H1 (cell line): ENCODE data around the gene ANKRD40. TPM values are rescaled to one million over a fixed set of nuclear protein-coding genes. Genes with fewer than 3 reads are reported as not detected.
A peak's percentile ranks its signal among the peaks of the same experiment; 100 is the strongest.

Experiments
- CTCF ChIA-PET: fragments of 300-600 bp; sonication (Branson Sonifier 250); formaldehyde crosslinking; loops from one replicate; lab custom pipeline; 2021; ENCODE audit not compliant: partially characterized antibody; lab: Charles Lee
- POLR2A ChIA-PET: fragments of 300-600 bp; sonication (Branson Sonifier 250); formaldehyde crosslinking; loops from one replicate; lab custom pipeline; 2021; ENCODE audit warnings: inconsistent platforms; ENCODE audit not compliant: partially characterized antibody; lab: Charles Lee
- DNase-seq, 2 experiments: peaks; one replicate each; pipeline versions ENCODE4 v3.0.0 to v3.0.0-alpha.2; 2010 to 2022; ENCODE audit warnings: low spot score in 2 of 2, low read depth in 1 of 2, mixed read lengths in 1 of 2
- FAIRE-seq: peaks from 2 replicates; lab custom pipeline; 2011; peaks lifted over from hg19 to GRCh38; lab: Jason Lieb, UNC
- H2AFZ ChIP-seq: 2 replicates; pipeline ENCODE4 v1.8.1; 2012; ENCODE audit warnings: low read length, inconsistent platforms
- H2AK5ac ChIP-seq: 2 replicates; pipeline ENCODE4 v1.6.1; 2013; ENCODE audit warnings: low read depth, low read length
- H2BK120ac ChIP-seq: replicated peaks from 2 replicates; pipeline ENCODE3; 2013; ENCODE audit warnings: low read depth, low read length, inconsistent platforms
- H2BK12ac ChIP-seq: 2 replicates; pipeline ENCODE4 v1.6.1; 2013; ENCODE audit warnings: low read depth, low read length
- H2BK15ac ChIP-seq: 2 replicates; pipeline ENCODE4 v1.6.1; 2013; ENCODE audit warnings: low read length
- H2BK20ac ChIP-seq: 2 replicates; pipeline ENCODE4 v1.6.1; 2013; ENCODE audit warnings: low read length
- H2BK5ac ChIP-seq: 2 replicates; pipeline ENCODE4 v1.6.1; 2013; ENCODE audit warnings: low read depth, low read length
- H3K14ac ChIP-seq: 2 replicates; pipeline ENCODE4 v1.6.1; 2013; ENCODE audit warnings: inconsistent platforms; ENCODE audit not compliant: insufficient read length
- H3K18ac ChIP-seq: 2 replicates; pipeline ENCODE4 v1.6.1; 2013; ENCODE audit warnings: low read length; ENCODE audit errors: extremely low read depth
- H3K23ac ChIP-seq: 2 replicates; pipeline ENCODE4 v1.6.1; 2013; ENCODE audit warnings: inconsistent platforms; ENCODE audit not compliant: insufficient read length
- H3K23me2 ChIP-seq: 2 replicates; pipeline ENCODE4 v1.6.1; 2013; ENCODE audit warnings: low read depth, low read length
- H3K27ac ChIP-seq: 2 replicates; pipeline ENCODE4 v1.6.1; 2011; ENCODE audit warnings: low read depth, low read length, inconsistent platforms
- H3K27me3 ChIP-seq, 4 experiments: replicated peaks in 1 of 4; 1 replicate in 1 of 4; 2 replicates in 3 of 4; pipeline versions ENCODE4 v1.6.1 to v1.8.1; 2011 to 2013; ENCODE audit warnings: low read length in 3 of 4, mild to moderate bottlenecking in 3 of 4, inconsistent platforms in 2 of 4, mixed read lengths in 2 of 4, moderate library complexity in 1 of 4; ENCODE audit not compliant: control insufficient read depth in 3 of 4, insufficient read depth in 3 of 4; ENCODE audit errors: extremely low read depth in 1 of 4
- H3K36me3 ChIP-seq, 4 experiments: 2 replicates each; pipeline versions ENCODE4 v1.6.1 to v1.8.1; 2011 to 2013; ENCODE audit warnings: mild to moderate bottlenecking in 4 of 4, low read length in 3 of 4, moderate library complexity in 2 of 4, control low read depth in 1 of 4, inconsistent platforms in 1 of 4; ENCODE audit not compliant: insufficient read depth in 4 of 4, control insufficient read depth in 2 of 4
- H3K4ac ChIP-seq: replicated peaks from 2 replicates; pipeline ENCODE3; 2013; ENCODE audit warnings: low read length, low read depth, mixed read lengths, inconsistent platforms; ENCODE audit not compliant: insufficient read length
- H3K4me1 ChIP-seq, 4 experiments: replicated peaks in 1 of 4; 1 replicate in 1 of 4; 2 replicates in 3 of 4; pipeline versions ENCODE4 v1.6.1 to v1.8.1; 2011 to 2013; ENCODE audit warnings: low read length in 3 of 4, inconsistent platforms in 2 of 4, mixed read lengths in 1 of 4; ENCODE audit not compliant: insufficient read depth in 4 of 4, control insufficient read depth in 3 of 4
- H3K4me2 ChIP-seq, 2 experiments: 2 replicates each; pipeline versions ENCODE4 v1.6.1 to v1.8.1; 2011 to 2013; ENCODE audit warnings: low read depth in 2 of 2, low read length in 2 of 2, control low read depth in 1 of 2, inconsistent platforms in 1 of 2, mild to moderate bottlenecking in 1 of 2; ENCODE audit not compliant: insufficient read depth in 1 of 2
- H3K4me3 ChIP-seq, 4 experiments: fragments of 200-600, 300-600 bp in 1 of 4; sonication (generic), shearing (Covaris generic), sonication (Bioruptor Twin) in 1 of 4; 2 replicates each; pipeline versions ENCODE4 v1.5.1 to v1.8.1; 2011 to 2016; ENCODE audit warnings: low read length in 4 of 4, low read depth in 3 of 4, control low read depth in 2 of 4, inconsistent platforms in 2 of 4, mild to moderate bottlenecking in 2 of 4, mixed read lengths in 1 of 4, moderate library complexity in 1 of 4; ENCODE audit not compliant: insufficient read depth in 2 of 4; ENCODE audit errors: extremely low read depth in 1 of 4
- H3K56ac ChIP-seq: replicated peaks from 2 replicates; pipeline ENCODE3; 2013; ENCODE audit warnings: low read depth, mild to moderate bottlenecking, mixed read lengths, low read length, inconsistent platforms; ENCODE audit not compliant: insufficient read length
- H3K79me1 ChIP-seq: 2 replicates; pipeline ENCODE4 v1.6.1; 2013; ENCODE audit warnings: low read depth, low read length, control low read depth
- H3K79me2 ChIP-seq, 2 experiments: 2 replicates each; pipeline versions ENCODE4 v1.6.1 to v1.8.1; 2012 to 2013; ENCODE audit warnings: low read length in 2 of 2, mild to moderate bottlenecking in 2 of 2, inconsistent platforms in 1 of 2; ENCODE audit not compliant: insufficient read depth in 2 of 2, control insufficient read depth in 1 of 2
- H3K9ac ChIP-seq, 4 experiments: replicated peaks in 1 of 4; 1 replicate in 1 of 4; 2 replicates in 3 of 4; pipeline versions ENCODE4 v1.6.1 to v1.8.1; 2011 to 2013; ENCODE audit warnings: low read depth in 3 of 4, low read length in 3 of 4, control low read depth in 2 of 4, mild to moderate bottlenecking in 2 of 4, moderate library complexity in 2 of 4, inconsistent platforms in 1 of 4; ENCODE audit errors: extremely low read depth in 1 of 4
- H3K9me3 ChIP-seq, 2 experiments: 2 replicates each; pipeline versions ENCODE4 v1.6.1 to v1.8.1; 2012 to 2013; ENCODE audit warnings: mild to moderate bottlenecking in 2 of 2, moderate library complexity in 2 of 2, control low read depth in 1 of 2, inconsistent platforms in 1 of 2, low read depth in 1 of 2, low read length in 1 of 2, mixed read lengths in 1 of 2; ENCODE audit not compliant: insufficient read depth in 2 of 2
- H4K20me1 ChIP-seq, 2 experiments: replicated peaks in 1 of 2; 2 replicates each; pipeline versions ENCODE3 to v1.8.1; 2011 to 2013; ENCODE audit warnings: inconsistent platforms in 2 of 2, low read length in 2 of 2, mild to moderate bottlenecking in 1 of 2; ENCODE audit not compliant: insufficient read depth in 2 of 2, control insufficient read depth in 1 of 2
- H4K5ac ChIP-seq: 2 replicates; pipeline ENCODE4 v1.6.1; 2013; ENCODE audit warnings: low read length, low read depth, mixed read lengths, inconsistent platforms; ENCODE audit not compliant: insufficient read length
- H4K8ac ChIP-seq: 2 replicates; pipeline ENCODE4 v1.8.0; 2013; ENCODE audit warnings: mild to moderate bottlenecking, moderate library complexity, low read length, inconsistent platforms; ENCODE audit not compliant: insufficient read depth; ENCODE audit errors: extremely low read depth
- H4K91ac ChIP-seq: replicated peaks from 2 replicates; pipeline ENCODE3; 2013; ENCODE audit warnings: low read length, mixed read lengths, inconsistent platforms; ENCODE audit not compliant: insufficient read length
- TAF7 ChIP-seq: optimal IDR thresholded peaks from 2 replicates; pipeline ENCODE3; 2011; ENCODE audit warnings: low read depth, mild to moderate bottlenecking, inconsistent platforms, low read length, moderate library complexity, borderline replicate concordance
- TEAD4 ChIP-seq: IDR thresholded peaks from 2 replicates; pipeline ENCODE4 v1.6.1; 2012; ENCODE audit warnings: low read depth, low read length, inconsistent platforms, mixed read lengths
- WGBS, 2 experiments: shearing (Covaris generic) in 1 of 2; methylation state at CpG; one replicate each; pipeline versions ENCODE4 v1.1.6 to v1.1.7; 2013 to 2015; ENCODE audit warnings: low lambda C conversion rate in 2 of 2, mixed read lengths in 2 of 2, inconsistent platforms in 1 of 2, low coverage in 1 of 2, missing lambda C conversion rate in 1 of 2; ENCODE audit not compliant: insufficient replicate concordance in 2 of 2, insufficient coverage in 1 of 2, insufficient read length in 1 of 2; ENCODE audit errors: extremely low coverage in 1 of 2, missing lambda C conversion rate in 1 of 2; 5-methylcytosine and 5-hydroxymethylcytosine counted together
- polyA plus RNA-seq, 7 experiments: library from polyadenylated mRNA; depleted of rRNA in 3 of 7; stranded (reverse) in 5 of 7; unstranded in 2 of 7; fragments of >200 nt in 5 of 7; fragments of 200-250 nt in 2 of 7; gene quantifications; 1 replicate in 5 of 7; 2 replicates in 1 of 7; 4 replicates in 1 of 7; pipeline versions ENCODE4 v1.2.1 to v1.2.3, GENCODE V29; 2011 to 2013; ENCODE audit warnings: missing spikeins in 2 of 7, mixed read lengths in 2 of 7
- total RNA-seq: library from RNA; stranded (reverse); fragmentation: NEBNext Ultra II Directional; extraction: Animal tissue kit (Norgen Biotek cat#: 25700); gene quantifications from 2 replicates; pipeline ENCODE4 v1.2.1, GENCODE V29; 2021

The ANKRD40 gene
- total and polyA plus RNA-seq, 2 of the 8 experiments (the other 6 are each of a cell fraction or from before 2014, with no cell fraction given): 26.1 to 50.1 TPM

- no peak overlapping the region for H2BK5ac ChIP-seq
Observed at GRCh38 chr17:50665838-50666237, 41.9 kb downstream of the ANKRD40 start.

More at GRCh38 chr17:50665838-50666237, 41.9 kb downstream of the ANKRD40 start:
- 60% methylated on average over 4 of the region's 5 CpGs; no CpG with 5 or more reads in 1 of the 2 experiments for WGBS, 2 experiments
- H2BK20ac ChIP-seq: no peak overlapping the region
- H4K20me1 ChIP-seq: no peaks in the 10 kb centered on the region
- no peaks in the 10 kb centered on the region for H3K79me1 ChIP-seq
- H3K23me2 ChIP-seq: no peaks in the 10 kb centered on the region
- TF ChIP-seq TAF7: no peak
- TF ChIP-seq TEAD4: 0 out of 2 replicates have a peak, but pooled peaks have one; percentile 34
- no peak overlapping the region for H4K8ac ChIP-seq
- H3K9me3 ChIP-seq: no peaks in the 10 kb centered on the region
- peaks cover 4 to 16% (median 10%) of the 10 kb centered on the region in 4 experiments for H3K4me1 ChIP-seq
- DNase-seq (no peak), FAIRE-seq (no peak)
- no peak overlapping the region for H2BK12ac ChIP-seq
- no peaks in the 10 kb centered on the region for H3K27me3 ChIP-seq
- no peaks in the 10 kb centered on the region for H3K79me2 ChIP-seq
- ChIA-PET POLR2A (no interaction called here), CTCF (interaction anchor here (1.4 to 10.0 kb wide), 7 partner anchors 13 to 64 kb away, joined by 3 to 96 read pairs (median 5); no protein-coding TSS in a partner anchor)
- H2BK15ac ChIP-seq: no peak overlapping the region
- no peak overlapping the region for H3K18ac ChIP-seq
- H3K9ac ChIP-seq: no peak overlapping the region
- no peak overlapping the region for H3K4ac ChIP-seq
- no peak overlapping the region for H3K27ac ChIP-seq
- H3K14ac ChIP-seq: no peak overlapping the region
- no peak overlapping the region for H3K4me3 ChIP-seq
- no peak overlapping the region for H3K23ac ChIP-seq
- no peak overlapping the region for H4K91ac ChIP-seq
- no peak overlapping the region for H2BK120ac ChIP-seq
- H2AFZ ChIP-seq: no peak overlapping the region
- no peak overlapping the region for H2AK5ac ChIP-seq
- H3K36me3 ChIP-seq: no peaks in the 10 kb centered on the region
- no peak overlapping the region for H3K4me2 ChIP-seq
- H4K5ac ChIP-seq: no peak overlapping the region
- H3K56ac ChIP-seq: no peak overlapping the region
